SHP77 treated with DMSO at 0.1 percent for 48 hours (cell line): ENCODE data around the gene SLC2A4RG.

Experiments
- DNase-seq: peaks from one replicate; lab custom pipeline; 2025; lab: John Stamatoyannopoulos, UW

SLC2A4RG gene, protein sequence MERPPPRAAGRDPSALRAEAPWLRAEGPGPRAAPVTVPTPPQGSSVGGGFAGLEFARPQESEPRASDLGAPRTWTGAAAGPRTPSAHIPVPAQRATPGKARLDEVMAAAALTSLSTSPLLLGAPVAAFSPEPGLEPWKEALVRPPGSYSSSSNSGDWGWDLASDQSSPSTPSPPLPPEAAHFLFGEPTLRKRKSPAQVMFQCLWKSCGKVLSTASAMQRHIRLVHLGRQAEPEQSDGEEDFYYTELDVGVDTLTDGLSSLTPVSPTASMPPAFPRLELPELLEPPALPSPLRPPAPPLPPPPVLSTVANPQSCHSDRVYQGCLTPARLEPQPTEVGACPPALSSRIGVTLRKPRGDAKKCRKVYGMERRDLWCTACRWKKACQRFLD

DNA sequence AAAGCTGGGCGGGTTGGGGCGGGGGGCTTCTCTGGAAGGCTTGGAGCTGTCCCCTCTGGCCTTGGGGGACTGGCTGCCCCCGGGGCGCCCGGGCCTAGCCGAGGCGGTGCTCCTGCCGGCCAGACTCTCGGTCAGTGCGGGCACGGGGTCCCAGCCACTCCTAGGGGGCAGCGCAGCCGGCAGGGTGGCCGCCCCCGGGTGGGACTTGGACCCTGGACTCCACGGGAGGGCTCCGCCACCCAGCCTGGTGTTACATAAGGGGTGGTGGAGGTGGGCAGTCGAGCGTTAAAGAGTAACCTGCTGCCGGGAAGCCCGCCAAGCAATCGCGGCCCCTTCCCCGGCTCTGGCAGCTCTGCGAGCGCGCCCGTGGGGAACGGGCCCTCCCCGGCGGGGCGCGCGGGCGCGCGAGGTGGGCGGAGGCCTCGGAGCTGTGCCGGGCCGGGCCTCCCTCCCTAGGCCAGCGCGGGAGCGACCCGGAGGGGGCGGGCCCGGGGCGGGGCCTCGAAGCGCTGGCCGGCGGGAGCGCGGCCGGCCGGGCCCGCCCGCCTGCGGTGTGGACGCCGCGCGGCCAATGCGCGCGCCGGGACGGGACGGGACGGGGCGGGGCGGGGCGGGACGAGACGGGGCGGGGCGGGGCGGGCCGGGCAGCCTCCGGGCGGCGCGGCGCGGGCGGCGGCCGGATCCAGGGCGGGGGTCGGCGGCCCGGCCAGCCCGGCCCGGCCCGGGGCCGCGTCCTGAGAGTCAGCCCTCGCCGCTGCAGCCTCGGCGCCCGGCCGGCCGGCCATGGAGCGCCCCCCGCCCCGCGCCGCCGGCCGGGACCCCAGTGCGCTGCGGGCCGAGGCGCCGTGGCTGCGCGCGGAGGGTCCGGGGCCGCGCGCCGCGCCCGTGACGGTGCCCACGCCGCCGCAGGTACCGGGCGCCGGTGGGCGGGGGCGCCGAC lies at the start of gene SLC2A4RG:
SLC2A4RG (plus strand) TSS at position 647 of the 940 bp plus-strand sequence; CDS start at position 784, 137 bp downstream.
- DNase-seq = peak; percentile 14

DNA sequence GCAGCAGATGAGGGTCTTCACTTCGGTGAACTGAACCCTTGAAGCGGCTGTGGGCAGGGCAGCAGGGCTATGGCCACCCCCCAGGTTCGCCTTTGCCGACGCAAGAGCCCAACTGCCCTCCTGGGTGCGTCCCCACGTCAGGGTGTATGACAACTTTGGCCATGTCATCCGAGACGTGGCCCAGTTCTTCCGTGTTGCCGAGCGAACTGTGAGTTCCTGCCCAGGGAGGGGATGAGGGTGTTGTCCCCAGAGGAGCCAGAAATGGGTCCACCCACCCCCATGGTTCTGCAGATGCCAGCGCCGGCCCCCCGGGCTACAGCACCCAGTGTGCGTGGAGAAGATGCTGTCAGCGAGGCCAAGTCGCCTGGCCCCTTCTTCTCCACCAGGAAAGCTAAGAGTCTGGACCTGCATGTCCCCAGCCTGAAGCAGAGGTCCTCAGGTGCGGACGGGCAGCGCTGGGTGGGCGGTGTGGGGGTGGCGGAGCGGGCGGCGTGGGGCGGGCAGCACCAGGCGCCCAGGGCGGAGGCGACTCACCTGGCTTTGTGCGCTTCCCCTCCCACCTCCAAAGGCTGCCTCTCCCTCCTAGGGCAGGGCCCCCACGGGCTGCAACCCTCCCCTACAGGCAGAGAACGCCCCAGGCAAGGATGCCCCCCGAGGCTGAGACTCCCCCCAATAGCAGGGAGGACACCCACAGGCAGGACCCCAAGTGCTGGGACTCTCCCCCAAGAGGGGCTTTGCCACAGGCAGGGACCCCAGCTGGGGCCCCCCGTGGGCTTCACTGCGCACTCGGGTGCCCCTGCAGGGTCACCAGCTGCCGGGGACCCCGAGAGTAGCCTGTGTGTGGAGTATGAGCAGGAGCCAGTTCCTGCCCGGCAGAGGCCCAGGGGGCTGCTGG lies 49.3 kb upstream of the SLC2A4RG start:
- DNase-seq = no peak

DNA sequence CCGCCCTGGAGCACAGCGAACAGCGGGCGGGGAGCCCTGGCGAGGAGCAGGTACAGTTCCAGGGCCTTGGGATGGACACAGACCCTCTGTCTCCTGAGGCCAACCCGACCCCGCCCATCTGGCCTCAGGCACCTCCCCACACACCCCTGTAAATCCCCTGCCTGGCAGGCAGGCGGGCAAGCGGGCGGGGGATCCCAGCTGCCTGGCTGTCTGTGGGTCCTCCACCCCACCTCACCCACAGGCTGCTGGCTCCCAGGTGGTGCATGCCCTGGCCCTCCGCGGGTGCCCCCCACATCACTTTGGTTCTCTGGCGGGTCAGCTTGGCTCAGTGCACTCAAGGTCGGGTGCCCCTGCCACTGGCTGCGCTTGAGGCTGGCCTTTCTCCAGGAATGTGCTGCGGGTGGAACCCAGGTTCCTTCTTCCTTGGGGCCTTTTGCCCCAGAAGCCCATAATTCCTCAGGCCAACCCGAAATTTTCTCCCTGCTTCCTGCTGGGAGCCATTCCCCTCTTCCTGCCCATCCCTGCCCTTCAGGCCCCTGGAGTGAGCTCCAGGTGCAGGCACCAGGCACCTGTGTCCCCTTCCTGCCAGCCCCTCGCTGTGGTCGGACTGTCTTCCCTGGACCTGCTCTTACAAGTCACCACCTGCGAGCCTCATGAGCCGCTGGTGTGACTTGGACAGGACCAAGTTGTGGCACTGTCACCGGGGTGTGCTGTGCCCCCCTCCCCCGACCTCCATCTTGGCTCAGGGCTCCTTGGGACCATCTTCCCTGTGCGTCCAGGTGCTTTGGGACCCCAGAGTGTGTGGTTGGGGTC lies 48.5 kb upstream of the SLC2A4RG start:
- no peak for DNase-seq

DNA sequence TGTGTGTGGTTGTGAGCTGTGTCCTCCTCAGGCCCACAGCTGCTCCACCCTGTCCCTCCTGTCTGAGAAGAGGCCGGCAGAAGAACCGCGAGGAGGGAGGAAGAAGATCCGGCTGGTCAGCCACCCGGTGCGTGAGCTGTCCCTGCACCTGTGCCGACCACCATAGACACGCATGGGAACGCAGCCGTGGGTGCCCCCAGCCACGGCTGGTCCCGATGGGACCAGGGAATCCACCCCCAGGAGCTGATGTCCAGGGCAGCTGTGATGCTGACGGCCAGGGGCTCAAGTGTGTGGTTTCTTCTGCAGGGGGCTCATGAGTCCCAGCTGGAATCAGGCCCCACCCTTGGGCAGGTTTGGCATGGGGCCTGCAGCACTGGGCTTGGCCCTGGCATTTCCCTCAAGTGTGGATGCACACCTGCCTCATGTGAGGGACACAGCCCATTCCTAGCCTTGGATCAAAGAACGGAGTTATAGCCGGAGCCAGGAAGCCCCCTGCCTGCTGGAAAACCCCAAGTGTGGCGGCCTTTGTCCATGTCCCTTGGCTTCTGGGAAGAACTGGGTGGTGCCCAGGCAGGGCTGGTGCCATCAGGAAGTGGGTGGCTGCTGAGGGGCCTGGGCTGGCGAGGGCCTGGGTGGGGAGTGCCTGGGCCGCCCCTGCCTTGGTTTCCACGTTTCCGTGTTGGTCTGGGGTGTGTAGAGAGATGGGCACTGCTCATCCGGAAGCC lies 47.7 kb upstream of the SLC2A4RG start:
- DNase-seq = no peak

DNA sequence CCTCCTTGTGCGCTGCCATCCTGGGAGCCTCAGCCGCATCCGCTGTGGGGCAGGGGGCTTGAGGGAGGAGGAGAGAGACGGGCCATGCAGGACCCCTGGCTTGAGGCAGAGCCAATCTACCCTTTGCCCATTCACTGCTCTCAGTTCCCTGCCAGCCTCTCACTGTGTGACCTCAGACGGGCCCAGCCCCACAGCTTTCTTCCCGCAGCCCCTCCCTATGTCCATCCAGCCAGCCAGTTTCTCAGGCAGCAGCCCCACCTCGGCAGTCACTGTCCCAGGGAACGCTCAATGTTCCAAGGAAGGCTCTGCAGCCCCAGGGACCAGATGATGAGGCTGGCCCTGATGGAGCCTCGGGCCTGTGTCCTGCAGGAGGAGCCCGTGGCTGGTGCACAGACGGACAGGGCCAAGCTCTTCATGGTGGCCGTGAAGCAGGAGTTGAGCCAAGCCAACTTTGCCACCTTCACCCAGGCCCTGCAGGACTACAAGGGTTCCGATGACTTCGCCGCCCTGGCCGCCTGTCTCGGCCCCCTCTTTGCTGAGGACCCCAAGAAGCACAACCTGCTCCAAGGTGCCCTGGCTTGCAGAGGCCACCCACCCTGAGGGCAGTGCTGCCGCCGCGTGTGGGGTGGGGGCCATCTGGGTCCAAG lies 47.0 kb upstream of the SLC2A4RG start:
- no peak for DNase-seq

DNA sequence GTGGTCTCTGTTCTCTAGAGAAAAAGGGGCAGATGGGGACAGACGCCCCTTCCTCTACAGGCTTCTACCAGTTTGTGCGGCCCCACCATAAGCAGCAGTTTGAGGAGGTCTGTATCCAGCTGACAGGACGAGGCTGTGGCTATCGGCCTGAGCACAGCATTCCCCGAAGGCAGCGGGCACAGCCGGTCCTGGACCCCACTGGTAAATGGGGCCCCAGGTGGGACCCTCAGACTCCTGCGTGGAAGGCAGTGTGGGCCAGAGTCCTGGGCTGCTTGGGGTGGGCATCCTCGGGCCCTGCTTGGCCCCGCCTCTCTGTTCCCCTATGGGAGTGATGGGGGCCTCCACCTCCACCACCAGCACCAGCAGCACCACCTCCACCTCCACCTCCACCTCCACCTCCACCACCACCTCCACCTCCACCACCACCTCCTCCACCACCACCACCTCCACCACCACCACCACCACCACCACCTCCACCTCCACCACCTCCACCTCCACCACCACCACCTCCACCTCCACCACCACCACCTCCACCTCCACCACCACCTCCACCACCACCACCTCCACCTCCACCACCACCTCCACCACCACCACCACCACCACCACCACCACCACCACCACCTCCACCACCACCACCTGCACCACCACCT lies 46.4 kb upstream of the SLC2A4RG start:
- DNase-seq = no peak

DNA sequence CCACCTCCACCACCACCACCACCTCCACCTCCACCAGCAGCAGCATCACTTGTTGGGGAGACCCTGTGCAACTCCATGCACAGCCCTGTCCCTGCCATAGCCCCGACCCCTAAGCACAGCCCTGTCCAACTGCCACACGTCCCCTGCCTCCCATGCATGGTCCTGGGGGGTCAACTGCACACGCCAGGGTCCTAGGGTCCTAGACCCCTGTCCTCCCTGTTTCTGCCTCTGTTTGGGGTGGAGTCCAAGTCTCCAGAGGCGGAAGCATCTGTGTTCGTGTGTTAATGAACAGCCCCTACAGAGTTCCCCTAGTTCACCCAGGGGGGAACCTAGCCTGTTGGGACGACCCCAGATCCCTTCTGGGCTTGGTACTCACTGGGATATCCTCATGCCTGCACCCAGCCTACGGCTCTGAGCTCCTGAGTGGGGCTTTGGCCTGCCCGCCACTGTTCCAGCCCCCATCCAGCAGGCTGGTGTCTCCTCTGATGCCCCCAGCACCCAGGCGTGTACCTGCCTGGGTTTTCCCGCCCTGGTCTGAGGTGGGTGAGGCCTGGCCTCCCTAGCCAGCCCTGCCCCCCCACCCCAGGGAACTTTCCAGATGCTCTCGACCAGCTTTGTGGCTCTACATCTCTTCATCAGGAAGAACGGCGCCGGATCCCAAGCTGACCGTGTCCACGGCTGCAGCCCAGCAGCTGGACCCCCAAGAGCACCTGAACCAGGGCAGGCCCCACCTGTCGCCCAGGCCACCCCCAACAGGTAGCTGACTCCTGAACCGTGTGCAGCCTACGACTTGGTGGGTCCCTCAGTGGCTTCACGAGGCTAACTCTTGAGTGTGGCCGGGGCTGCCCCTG lies 45.6 kb upstream of the SLC2A4RG start:
- no peak for DNase-seq

DNA sequence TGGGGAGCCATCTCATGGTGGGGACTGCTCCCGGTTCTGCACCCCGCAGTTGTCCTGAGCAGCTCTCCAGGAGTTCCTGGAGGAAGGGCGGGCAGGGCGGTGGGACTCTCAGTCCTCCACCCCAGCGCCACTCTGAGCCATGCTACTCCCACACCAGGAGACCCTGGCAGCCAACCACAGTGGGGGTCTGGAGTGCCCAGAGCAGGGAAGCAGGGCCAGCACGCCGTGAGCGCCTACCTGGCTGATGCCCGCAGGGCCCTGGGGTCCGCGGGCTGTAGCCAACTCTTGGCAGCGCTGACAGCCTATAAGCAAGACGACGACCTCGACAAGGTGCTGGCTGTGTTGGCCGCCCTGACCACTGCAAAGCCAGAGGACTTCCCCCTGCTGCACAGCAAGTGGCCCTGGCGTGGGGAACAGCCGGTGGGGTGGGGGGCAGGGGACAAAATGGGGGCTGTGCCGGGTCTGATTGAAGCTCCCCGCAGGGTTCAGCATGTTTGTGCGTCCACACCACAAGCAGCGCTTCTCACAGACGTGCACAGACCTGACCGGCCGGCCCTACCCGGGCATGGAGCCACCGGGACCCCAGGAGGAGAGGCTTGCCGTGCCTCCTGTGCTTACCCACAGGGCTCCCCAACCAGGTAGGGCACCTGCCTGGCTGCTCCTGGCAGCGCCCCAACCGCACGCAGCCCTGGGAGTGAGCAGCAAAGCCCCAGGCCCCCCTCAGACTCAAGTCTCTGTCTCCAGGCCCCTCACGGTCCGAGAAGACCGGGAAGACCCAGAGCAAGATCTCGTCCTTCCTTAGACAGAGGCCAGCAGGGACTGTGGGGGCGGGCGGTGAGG lies 44.8 kb upstream of the SLC2A4RG start:
- DNase-seq = no peak

DNA sequence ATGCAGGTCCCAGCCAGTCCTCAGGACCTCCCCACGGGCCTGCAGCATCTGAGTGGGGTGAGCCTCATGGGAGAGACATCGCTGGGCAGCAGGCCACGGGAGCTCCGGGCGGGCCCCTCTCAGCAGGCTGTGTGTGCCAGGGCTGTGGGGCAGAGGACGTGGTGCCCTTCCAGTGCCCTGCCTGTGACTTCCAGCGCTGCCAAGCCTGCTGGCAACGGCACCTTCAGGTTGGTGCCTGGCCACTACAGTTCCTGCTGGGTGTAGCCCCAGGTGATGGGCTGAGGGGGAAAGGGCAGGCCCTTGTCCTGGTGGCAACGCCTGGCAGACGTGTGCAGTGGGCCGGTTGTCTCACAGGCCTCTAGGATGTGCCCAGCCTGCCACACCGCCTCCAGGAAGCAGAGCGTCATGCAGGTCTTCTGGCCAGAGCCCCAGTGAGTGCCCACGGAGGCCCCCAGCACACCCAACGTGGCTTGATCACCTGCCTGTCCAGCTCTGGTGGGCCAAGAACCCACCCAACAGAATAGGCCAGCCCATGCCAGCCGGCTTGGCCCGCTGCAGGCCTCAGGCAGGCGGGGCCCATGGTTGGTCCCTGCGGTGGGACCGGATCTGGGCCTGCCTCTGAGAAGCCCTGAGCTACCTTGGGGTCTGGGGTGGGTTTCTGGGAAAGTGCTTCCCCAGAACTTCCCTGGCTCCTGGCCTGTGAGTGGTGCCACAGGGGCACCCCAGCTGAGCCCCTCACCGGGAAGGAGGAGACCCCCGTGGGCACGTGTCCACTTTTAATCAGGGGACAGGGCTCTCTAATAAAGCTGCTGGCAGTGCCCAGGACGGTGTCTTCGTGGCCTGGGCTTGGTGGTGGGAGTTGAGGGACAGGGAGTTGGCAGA lies 43.9 kb upstream of the SLC2A4RG start:
- no peak for DNase-seq

DNA sequence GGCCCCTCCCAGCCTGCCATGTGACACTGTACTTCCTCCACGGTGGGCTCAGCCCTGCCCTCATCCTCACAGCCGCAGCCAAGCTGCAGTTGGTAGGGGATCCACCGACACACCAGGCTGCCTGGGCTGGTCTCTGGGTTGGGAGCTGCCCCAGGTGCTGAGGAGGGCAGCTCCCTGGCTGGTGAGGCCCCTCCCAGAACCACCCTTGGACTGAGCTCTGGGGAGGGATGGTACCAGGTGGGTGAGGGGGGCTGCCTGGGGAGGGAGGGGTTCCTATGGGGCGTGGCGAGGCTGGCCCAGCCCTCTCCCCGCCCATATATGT lies 43.3 kb upstream of the SLC2A4RG start:
- no peak for DNase-seq

DNA sequence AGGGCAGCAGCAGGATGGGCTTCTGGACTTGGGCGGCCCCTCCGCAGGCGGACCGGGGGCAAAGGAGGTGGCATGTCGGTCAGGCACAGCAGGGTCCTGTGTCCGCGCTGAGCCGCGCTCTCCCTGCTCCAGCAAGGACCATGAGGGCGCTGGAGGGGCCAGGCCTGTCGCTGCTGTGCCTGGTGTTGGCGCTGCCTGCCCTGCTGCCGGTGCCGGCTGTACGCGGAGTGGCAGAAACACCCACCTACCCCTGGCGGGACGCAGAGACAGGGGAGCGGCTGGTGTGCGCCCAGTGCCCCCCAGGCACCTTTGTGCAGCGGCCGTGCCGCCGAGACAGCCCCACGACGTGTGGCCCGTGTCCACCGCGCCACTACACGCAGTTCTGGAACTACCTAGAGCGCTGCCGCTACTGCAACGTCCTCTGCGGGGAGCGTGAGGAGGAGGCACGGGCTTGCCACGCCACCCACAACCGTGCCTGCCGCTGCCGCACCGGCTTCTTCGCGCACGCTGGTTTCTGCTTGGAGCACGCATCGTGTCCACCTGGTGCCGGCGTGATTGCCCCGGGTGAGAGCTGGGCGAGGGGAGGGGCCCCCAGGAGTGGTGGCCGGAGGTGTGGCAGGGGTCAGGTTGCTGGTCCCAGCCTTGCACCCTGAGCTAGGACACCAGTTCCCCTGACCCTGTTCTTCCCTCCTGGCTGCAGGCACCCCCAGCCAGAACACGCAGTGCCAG lies 42.8 kb upstream of the SLC2A4RG start, which contains the start of gene TNFRSF6B:
TNFRSF6B (plus strand) TSS at position 25 of the 729 bp plus-strand sequence; CDS start at position 141, 116 bp downstream.
- DNase-seq = no peak

DNA sequence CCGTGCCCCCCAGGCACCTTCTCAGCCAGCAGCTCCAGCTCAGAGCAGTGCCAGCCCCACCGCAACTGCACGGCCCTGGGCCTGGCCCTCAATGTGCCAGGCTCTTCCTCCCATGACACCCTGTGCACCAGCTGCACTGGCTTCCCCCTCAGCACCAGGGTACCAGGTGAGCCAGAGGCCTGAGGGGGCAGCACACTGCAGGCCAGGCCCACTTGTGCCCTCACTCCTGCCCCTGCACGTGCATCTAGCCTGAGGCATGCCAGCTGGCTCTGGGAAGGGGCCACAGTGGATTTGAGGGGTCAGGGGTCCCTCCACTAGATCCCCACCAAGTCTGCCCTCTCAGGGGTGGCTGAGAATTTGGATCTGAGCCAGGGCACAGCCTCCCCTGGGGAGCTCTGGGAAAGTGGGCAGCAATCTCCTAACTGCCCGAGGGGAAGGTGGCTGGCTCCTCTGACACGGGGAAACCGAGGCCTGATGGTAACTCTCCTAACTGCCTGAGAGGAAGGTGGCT lies 42.2 kb upstream of the SLC2A4RG start:
- no peak for DNase-seq

DNA sequence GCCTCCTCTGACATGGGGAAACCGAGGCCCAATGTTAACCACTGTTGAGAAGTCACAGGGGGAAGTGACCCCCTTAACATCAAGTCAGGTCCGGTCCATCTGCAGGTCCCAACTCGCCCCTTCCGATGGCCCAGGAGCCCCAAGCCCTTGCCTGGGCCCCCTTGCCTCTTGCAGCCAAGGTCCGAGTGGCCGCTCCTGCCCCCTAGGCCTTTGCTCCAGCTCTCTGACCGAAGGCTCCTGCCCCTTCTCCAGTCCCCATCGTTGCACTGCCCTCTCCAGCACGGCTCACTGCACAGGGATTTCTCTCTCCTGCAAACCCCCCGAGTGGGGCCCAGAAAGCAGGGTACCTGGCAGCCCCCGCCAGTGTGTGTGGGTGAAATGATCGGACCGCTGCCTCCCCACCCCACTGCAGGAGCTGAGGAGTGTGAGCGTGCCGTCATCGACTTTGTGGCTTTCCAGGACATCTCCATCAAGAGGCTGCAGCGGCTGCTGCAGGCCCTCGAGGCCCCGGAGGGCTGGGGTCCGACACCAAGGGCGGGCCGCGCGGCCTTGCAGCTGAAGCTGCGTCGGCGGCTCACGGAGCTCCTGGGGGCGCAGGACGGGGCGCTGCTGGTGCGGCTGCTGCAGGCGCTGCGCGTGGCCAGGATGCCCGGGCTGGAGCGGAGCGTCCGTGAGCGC lies 41.6 kb upstream of the SLC2A4RG start:
- DNase-seq = no peak

DNA sequence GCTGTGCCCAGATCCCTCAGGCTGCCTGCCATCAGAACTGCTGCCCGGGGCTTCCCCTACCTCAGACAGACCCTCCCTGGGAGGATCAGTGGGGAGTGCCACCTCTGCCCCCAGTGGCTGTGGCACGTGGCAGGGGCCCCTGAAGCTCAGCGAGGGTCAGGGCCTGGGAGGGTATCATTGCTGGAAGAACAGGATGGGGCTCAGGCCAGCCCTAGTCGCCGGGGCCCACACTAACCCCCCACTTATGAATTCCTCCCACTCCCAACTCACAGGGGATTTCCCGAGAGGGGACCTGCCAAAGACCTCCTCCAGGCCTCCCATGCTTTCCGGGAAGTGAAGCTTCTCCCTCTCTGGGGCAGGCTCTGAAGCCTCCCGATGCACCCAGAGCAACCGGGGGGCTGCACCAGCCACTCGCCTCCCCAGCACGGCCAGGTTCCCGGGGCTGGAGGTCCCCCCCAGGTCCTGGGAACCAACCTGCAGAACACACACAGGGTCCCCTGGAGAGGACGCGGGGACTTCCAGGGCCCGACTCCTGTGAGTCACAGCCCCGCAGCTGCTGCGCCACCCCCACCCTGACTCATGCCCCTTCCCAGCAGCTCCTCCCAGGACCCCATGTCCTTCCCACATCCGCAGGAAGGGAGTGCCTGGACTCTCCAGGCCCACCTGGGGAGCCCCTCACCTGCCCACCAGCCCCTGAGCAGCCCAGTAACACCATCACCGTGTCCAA lies 40.7 kb upstream of the SLC2A4RG start:
- no peak for DNase-seq
